ENCODE results near the gene MYL7. TPM values are rescaled to one million over a fixed set of nuclear protein-coding genes. Genes with fewer than 3 reads are reported as not detected.

MYL7 gene
- total and polyA plus RNA-seq, 2 of the 13 experiments (the other 11 are each of a cell fraction or from before 2014, with no cell fraction given): 1.8 TPM; not detected in 1

- TF ChIP-seq MLXIP (CRISPR knock-in tag; IDR thresholded peaks at IDR 0.05; ENCODE audit: borderline replicate concordance) (no peak), ARNT2 (CRISPR knock-in tag; IDR thresholded peaks at IDR 0.05; ENCODE audit: low read depth) (no peak), KDM4B (CRISPR knock-in tag; IDR thresholded peaks at IDR 0.05) (no peak), ZFY (CRISPR knock-in tag; IDR thresholded peaks at IDR 0.05) (peak; percentile 12; the same call in 1 of the 2 replicates), ZNF292 (CRISPR knock-in tag; IDR thresholded peaks at IDR 0.05; ENCODE audit: borderline replicate concordance, low read depth) (0 out of 2 replicates have a peak, but pooled peaks have one; percentile 6), GTF3A (CRISPR knock-in tag; conservative IDR thresholded peaks at IDR 0.05) (no peak), SP2 (CRISPR knock-in tag; IDR thresholded peaks at IDR 0.05) (0 out of 2 replicates have a peak, but pooled peaks have one; percentile 20), TFDP2 (CRISPR knock-in tag; IDR thresholded peaks at IDR 0.05) (no peak), ZNF263 (CRISPR knock-in tag; IDR thresholded peaks at IDR 0.05) (no peak), ZNF687 (CRISPR knock-in tag; IDR thresholded peaks at IDR 0.05) (peak; percentile 47; the same call in 1 of the 2 replicates), ZNF367 (CRISPR knock-in tag; IDR thresholded peaks at IDR 0.05; ENCODE audit: borderline replicate concordance) (no peak), SRY (CRISPR knock-in tag; IDR thresholded peaks at IDR 0.05) (no peak), TERF1 (CRISPR knock-in tag; IDR thresholded peaks at IDR 0.05) (no peak), ZNF678 (CRISPR knock-in tag; IDR thresholded peaks at IDR 0.05) (no peak), ARID4A (CRISPR knock-in tag; IDR thresholded peaks at IDR 0.05; ENCODE audit: borderline replicate concordance) (no peak)
Observed at GRCh38 chr7:44101303-44101965, 39.7 kb downstream of the MYL7 start (continued).
